RWPE1 (cell line): Measurements from ENCODE around the gene FIBP.

ENCODE experiments used
- CTCF ChIA-PET: fragments of 350-600 bp; sonication (Branson Sonifier 250); formaldehyde crosslinking; extraction: SDS; loops from one replicate; lab custom pipeline; 2021; lab: Yijun Ruan, JAX
- POLR2A ChIA-PET: fragments of 400-600 bp; formaldehyde crosslinking; extraction: SDS; loops from one replicate; lab custom pipeline; 2020; ENCODE audit warnings: antibody characterized with exemption; ENCODE audit not compliant: low non-redundant PET; lab: Yijun Ruan, JAX
- DNase-seq: peaks from one replicate; pipeline ENCODE4 v3.0.0; 2012; ENCODE audit warnings: low spot score
- H3K27ac ChIP-seq: fragments of 450-650 bp; 2 replicates; pipeline ENCODE4 v1.5.1; 2017
- TF ChIP-seq, protein P1 (sequence below): fragments of 450-650 bp; conservative IDR thresholded peaks from 2 replicates; pipeline ENCODE4 v1.5.1; 2017; ENCODE audit warnings: low read depth, mild to moderate bottlenecking

FIBP gene

GRCh38 chr11:65869643-65870306 is 18.5 kb downstream of the FIBP start:
- H3K27ac ChIP-seq, result peak overlapping the region; percentile 82
- CTCF ChIA-PET, result interaction anchor here (0.5 to 1.9 kb wide), 3 partner anchors 9 to 12 kb away, joined by 3 to 5 read pairs (median 3); no protein-coding TSS in a partner anchor
- TF ChIP-seq, protein P1, sequence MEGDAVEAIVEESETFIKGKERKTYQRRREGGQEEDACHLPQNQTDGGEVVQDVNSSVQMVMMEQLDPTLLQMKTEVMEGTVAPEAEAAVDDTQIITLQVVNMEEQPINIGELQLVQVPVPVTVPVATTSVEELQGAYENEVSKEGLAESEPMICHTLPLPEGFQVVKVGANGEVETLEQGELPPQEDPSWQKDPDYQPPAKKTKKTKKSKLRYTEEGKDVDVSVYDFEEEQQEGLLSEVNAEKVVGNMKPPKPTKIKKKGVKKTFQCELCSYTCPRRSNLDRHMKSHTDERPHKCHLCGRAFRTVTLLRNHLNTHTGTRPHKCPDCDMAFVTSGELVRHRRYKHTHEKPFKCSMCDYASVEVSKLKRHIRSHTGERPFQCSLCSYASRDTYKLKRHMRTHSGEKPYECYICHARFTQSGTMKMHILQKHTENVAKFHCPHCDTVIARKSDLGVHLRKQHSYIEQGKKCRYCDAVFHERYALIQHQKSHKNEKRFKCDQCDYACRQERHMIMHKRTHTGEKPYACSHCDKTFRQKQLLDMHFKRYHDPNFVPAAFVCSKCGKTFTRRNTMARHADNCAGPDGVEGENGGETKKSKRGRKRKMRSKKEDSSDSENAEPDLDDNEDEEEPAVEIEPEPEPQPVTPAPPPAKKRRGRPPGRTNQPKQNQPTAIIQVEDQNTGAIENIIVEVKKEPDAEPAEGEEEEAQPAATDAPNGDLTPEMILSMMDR, result no peak
- POLR2A ChIA-PET, result no interaction called here
- DNase-seq, result no peak

GRCh38 chr11:65868907-65869306 is 19.4 kb downstream of the FIBP start:
- ChIA-PET POLR2A (no interaction called here), CTCF (interaction anchor here (1.4 to 1.9 kb wide), 2 partner anchors 8 to 19 kb away, joined by 4 to 5 read pairs; partner anchors contain the start of gene FIBP)
- DNase-seq, result no peak
- peak overlapping the region; percentile 53 for H3K27ac ChIP-seq
- TF ChIP-seq, protein P1, result no peak

DNA sequence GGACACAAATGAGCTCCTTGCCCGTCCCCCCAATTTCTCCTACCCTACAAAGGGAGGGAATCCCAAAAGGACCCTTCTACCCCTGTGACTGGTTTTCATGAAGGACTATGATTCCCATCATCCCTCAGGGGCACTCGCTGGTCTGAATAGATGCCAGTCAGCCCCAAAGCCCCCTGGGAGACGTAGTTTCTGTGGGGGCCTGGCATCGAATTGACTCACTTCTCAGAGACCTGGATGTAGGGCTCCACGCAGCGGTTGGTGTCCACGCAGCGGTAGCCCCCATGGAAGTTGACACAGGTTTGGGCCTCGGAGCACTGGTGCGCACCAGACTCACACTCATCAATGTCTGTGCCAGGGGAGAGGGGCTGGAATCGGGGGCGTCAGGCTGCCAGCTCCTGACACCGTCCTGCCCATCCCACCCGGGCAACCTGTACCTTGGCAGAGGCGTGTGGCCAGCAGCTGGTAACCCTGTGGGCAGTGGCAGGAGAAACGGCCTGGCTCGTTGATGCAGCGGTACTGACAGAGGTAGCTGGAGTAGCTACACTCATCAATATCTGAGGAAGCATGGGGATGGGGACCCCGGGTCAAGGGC is 20.1 kb downstream of the FIBP start:
- CTCF ChIA-PET, result interaction anchor here (0.6 to 1.9 kb wide), 4 partner anchors 7 to 100 kb away, joined by 3 to 5 read pairs (median 4); partner anchors contain the start of gene FIBP
- DNase-seq, result no peak
- H3K27ac ChIP-seq, result peak overlapping the region; percentile 53
- TF ChIP-seq, protein P1, result no peak
- POLR2A ChIA-PET, result interaction anchor here (0.6 kb wide), 1 partner anchor 20 kb away, joined by 3 read pairs; the partner anchor contains the start of gene FIBP

DNA sequence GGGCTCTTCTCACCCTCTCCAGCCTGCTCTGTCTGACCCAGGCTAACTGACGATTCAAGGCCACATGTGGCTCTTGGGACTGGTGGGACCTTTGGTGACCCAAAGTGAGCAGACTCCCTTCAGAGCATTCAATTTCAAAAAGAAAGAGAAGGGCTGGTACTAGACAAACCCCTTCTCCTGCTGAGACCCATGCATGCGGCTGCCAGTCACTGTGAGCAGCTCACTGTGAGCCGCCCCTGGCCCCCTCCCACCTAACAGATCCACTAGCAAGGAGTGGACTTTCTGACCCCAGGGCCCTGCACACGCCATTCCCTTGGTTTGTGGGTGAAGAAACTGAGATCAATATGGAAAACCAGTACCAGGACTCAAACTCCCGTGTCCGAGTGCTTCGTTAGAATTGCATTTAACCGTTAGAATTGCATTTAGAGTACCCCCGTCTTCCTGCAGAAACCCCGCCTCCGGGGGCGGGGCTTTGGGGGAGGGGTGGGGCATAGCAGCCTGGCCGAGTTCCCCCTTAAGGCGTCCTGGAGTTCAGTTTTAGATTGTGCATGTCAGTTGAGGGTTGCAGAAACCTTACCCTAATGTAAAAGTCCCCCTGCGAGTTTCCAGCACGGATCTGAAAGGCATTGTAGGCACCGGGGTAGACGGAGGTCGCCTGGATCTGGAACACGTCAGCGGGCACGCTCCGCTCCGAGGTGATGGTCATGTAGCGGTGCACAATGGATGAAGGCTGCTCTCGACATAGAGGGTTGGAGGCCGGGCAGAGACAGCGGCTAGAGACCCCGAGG is 20.8 kb downstream of the FIBP start:
- CTCF ChIA-PET, result interaction anchor here (0.6 to 1.4 kb wide), 3 partner anchors 17 to 101 kb away, joined by 3 to 4 read pairs (median 4); partner anchors contain the start of gene FIBP
- TF ChIP-seq, protein P1, result no peak
- no peak for DNase-seq
- H3K27ac ChIP-seq, result peak overlapping the region; percentile 53
- POLR2A ChIA-PET, result no interaction called here

- H3K27ac ChIP-seq, result peak overlapping the region; percentile 53
- TF ChIP-seq, protein P1, result no peak
- no peak for DNase-seq
- ChIA-PET CTCF (no interaction called here), POLR2A (no interaction called here)
These were observed 21.6 kb downstream of the FIBP start for GRCh38 chr11:65866509-65867283.
